ENCODE measurements around the gene COMMD3.

DNA sequence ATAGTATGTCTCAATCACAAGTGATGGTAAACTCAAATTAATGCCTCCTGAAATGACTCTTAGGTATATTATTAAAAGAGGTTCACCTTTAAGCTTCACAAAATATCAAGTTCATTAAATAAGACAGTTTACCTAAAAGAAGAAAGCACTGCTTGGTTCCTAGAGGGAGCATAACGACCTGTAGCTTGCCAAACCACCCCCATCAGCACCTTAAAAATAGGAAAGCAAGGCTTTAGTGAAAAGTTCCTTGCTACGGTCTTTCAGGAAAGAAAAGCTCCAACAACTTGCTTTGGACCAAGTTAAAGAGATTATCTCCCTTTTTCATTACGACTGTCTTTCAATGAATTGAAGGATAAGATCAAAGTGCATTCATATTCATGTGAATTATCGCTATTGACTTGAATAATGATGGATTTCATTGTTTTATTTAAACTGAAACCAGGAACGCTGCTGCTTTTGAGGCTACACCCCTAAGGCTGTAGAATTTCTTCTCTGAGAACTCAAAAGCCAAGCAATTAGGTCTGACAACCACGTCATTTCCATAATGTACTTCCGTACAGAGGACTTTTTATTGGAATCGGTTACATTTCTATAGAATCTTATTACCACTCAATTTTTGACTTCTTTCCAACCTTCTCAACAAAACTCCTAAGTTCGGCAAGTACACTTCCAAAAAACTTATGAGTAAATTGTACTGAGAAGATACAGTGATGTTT lies 22.2 kb downstream of the COMMD3 start:
- TF ChIP-seq, protein P1, sequence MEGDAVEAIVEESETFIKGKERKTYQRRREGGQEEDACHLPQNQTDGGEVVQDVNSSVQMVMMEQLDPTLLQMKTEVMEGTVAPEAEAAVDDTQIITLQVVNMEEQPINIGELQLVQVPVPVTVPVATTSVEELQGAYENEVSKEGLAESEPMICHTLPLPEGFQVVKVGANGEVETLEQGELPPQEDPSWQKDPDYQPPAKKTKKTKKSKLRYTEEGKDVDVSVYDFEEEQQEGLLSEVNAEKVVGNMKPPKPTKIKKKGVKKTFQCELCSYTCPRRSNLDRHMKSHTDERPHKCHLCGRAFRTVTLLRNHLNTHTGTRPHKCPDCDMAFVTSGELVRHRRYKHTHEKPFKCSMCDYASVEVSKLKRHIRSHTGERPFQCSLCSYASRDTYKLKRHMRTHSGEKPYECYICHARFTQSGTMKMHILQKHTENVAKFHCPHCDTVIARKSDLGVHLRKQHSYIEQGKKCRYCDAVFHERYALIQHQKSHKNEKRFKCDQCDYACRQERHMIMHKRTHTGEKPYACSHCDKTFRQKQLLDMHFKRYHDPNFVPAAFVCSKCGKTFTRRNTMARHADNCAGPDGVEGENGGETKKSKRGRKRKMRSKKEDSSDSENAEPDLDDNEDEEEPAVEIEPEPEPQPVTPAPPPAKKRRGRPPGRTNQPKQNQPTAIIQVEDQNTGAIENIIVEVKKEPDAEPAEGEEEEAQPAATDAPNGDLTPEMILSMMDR (IDR thresholded peaks at IDR 0.05): no peak
- TF ChIP-seq POLR2A (IDR thresholded peaks at IDR 0.05; ENCODE audit: low read depth): no peak
- no peak for TF ChIP-seq POLR2AphosphoS5 (IDR thresholded peaks at IDR 0.05)

All from esophagus muscularis mucosa (tissue), 3 donors.